ENCODE measurements around the gene PTPRU.
"Not testable (repeated sequence)": the region's sequence is repeated elsewhere in the genome, so short reads cannot be mapped to it uniquely, and the experiment has no call there.

PTPRU gene

DNA sequence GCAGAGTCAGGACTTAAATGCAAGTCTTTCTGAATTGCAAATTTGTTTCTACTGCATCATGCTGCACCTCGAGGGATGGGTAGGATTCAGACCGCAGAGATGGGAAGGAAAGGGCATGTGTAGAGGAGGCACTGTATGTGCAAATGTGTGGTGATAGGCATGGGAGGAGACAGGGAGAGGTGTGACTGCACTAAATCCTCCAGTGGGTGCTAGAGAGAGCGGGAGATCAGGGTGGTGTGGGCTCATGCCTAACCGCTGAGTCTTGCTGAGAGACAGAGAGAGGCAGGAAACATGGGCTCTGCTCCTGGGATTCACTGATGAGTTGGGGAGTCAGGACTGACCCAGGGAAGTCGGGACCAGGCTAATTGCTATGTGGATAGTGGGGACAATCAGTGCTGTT, 61.1 kb downstream of the PTPRU start:
- no peak for DNase-seq

DNA sequence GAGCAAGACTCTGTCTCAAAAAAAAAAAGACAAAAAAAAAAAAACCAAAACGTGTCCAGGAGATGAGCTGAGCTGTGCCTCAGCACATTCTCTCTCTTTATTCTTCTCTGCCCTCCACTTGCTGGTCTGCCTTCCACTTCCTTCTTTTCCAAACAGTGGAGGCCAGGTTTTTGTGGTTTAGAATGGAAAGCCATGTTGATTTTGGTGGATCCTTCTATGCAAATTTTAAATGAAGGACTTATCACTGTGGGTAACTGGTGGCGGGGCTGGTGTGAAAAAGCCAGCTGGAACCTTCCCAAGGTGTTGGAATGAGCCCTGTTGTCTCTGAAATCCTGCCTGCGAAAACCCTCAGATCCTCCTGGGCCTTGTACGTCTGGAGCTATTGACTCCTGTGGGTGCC, 61.9 kb downstream of the PTPRU start:
- no peak for DNase-seq

DNA sequence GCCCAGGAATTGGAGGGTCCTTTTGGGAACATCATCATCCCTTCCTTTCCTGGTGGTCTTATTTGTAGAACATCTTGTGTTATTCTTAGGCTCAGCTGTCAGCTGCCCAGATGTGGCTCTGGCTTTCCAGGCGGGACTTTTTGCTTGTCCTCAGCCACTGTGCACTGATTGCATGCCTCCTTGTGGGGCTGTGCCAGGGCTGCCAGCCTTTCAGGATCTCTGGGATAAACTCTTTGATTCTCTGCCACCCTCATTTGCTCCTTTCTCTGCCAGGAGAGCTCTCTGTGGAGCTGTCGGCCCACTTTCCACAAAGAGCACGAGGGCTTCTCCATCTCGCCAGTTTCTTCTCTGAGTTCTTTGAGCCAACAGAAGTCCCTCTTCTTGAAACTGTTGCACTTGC, 63.1 kb downstream of the PTPRU start:
- no peak for DNase-seq

DNA sequence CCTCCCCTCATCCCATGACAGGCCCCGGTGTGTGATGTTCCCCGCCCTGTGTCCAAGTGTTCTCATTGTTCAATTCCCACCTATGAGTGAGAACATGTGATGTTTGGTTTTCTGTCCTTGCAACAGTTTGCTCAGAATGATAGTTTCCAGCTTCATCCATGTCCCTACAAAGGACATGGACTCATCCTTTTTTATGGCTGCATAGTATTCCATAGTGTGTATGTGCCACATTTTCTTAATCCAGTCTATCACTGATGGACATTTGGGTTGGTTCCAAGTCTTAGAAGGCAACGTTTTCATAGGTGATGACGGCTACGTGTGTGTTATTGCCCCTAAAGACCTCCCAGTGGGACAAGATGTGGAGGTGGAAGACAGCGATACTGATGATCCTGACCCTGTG, 65.4 kb downstream of the PTPRU start:
- DNase-seq: not testable (repeated sequence)

DNA sequence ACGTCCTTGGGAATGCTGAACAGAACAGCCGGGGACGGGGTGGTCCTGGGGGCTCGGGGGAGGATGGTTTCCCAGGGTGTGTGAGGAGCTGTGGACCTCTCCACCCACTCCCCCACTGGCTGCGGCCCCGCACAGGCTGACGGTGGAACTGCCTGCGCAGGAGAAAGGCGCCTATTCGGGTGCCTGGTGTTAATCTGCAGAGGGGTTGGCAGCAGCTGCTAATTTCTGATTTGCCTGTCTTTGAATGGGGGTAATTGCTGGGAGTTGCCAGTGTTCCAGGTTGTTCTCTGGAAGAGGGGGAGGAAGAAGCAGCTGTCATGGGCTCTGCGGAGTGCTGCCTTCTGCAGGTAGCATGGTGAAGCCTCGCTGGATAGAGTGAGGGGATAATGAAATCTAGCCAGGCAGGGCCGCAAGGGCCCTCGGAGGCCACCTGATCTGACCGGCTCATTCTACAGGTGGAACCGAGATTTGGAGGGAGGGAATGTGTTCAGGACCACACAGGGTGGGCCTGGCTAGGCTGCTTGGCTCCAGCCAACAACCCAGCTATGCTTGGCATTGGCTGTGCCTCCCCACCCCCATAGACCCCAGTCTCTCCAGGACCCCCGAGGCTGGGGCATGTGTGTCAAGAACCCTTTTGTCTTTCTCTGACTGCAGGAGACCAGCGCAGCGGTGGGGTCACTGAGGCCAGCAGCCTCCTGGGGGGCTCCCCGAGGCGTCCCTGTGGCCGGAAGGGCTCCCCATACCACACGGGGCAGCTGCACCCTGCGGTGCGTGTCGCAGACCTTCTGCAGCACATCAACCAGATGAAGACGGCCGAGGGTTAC, 67.1 kb downstream of the PTPRU start:
- DNase-seq: no peak

DNA sequence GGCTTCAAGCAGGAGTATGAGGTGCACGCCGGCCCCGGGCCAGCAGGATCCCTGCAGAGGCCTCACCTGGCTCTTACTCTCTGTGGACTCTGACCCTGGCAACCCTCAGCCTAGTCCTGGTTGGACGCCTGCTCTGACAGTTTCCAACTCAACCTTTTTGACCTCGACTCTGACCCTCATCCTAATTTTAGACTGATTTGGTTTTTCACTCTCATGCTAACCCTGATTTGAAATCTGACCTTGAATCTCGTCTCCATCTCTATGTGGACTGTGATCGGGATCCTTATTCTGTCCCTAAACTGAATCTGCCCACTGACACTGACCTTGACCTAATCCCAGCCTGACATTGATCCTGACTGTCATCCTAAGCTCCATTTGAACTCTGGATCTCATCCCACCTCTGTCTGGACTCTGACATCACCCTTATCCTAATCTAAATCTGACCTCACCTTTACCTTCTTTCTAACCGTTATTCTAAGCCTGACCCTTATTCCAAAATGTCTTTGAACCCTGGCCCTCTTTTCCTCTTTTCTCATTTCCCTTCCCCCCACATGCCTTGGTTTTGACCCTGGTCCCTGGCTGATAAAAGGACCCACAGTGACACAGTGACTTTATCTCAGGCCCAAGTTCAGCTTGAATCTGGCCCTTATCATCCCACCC, 67.8 kb downstream of the PTPRU start:
- DNase-seq: no peak

DNA sequence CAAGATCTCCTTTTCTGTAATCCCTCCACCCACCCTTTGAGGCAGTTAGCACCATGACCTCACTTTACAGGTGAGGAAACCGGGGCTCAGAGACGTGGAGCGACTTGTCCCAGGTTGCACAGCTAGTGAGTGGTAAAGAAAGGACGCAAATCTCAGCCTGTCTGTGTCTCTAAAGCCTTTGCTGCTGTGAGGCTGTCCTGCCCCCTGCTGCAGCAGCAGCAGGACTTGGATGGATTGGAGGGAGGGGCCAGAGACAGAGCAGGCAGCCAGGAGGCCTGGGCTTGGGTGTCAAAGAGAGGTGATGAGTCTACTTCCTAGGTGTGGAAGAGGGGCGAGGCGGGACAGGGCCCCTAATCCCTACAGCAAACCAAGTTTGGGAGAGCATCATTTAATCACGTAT, 69.6 kb downstream of the PTPRU start:
- DNase-seq: no peak

DNA sequence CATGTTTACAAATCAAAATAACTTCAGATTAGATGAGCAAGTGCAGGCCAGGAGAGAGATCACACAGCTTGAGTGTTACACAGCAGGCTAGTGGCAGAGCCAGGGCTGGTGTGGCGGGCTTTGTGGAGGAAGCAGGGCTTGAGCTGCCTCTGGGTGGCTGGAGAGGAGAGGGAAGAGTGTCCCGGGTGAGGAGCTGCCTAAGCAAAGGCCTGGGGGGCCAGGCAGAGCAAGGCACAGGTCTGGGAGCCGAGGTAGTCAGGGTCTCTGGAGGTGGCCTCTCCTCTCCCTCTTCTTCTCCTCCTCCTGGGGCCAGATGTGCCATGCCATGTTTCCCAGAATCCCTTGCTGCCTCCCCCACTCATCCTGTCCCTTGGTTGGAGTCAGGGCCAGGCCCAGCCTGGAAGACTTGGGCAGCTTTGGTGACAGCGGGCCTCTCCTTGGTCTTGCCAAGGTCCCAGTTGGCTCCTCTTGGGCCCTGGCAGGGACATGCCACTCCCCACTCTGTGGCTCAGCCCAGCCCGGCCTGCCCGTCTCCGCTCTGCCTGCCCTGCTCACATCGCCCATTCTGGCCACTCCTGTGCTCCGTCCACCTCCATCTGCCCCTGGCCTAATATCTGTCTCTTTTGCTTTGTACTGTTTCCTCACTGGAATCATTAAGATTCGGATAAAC, 70.3 kb downstream of the PTPRU start:
- DNase-seq: no peak

DNA sequence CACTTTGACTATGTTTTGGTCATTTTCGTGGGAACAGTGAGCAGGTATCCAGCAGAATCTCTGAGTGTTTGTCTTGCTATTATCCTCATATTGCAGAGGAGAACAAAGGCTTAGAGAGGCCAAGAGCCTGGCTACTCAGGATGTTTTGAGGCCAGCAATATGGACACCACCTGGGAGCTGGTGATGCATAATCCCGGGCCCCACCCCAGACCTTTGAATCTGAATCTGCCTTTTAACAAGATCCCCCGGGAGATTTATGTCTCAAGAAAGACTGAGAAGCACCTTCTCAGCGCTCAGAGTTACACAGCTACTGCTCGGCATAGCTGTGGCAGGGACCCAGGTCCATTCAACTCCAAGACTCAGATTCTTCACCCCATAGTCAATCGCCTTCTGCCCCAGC, 72.8 kb downstream of the PTPRU start:
- DNase-seq: no peak

DNA sequence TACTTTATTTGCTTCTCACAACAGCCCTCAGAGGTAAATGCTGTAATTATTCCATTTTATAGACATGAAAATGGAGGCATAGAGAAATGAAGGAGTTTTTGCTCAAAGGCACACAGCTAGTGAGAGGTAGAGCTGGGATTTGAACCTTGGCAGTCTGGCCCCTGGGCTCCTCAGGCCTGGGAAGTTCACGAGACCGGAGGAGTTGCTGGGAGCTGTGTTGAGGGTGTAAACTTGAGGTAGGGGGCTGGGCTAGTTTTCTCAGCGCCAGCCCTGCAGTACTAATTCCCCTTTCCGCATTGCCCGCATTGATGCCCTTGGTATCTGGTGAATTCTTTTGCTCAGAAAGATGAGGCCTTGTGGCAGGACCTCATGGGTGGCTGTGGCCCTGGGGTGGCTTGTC, 73.3 kb downstream of the PTPRU start:
- DNase-seq: no peak

DNA sequence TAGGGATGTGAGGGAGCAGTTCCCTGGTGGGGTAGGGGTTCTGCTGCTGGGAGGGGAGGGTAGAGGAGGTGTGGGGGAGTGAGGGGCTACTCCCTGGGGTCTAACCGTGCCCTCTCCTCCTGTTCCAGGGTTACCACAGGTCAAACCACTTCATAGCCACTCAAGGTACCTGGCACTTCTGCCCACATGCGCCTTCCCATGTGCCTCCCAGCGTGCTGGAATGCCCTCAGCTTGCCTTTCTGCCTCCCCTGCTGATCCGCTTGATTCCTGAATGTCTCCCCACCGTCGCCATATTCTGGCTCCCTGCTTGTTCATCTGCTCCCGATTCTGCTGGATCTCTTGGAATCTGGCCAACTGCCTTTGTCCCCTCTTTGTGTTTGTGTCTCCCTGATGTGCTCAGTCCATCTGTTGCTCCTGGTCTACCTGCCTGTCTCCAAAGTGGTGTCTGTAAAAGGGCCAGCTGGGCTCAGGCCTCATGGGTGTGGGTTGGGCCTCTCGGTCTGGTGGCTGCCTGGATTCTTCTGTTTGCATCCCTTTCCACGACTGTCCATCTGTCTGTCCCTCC, 74.4 kb downstream of the PTPRU start:
- DNase-seq: no peak

DNA sequence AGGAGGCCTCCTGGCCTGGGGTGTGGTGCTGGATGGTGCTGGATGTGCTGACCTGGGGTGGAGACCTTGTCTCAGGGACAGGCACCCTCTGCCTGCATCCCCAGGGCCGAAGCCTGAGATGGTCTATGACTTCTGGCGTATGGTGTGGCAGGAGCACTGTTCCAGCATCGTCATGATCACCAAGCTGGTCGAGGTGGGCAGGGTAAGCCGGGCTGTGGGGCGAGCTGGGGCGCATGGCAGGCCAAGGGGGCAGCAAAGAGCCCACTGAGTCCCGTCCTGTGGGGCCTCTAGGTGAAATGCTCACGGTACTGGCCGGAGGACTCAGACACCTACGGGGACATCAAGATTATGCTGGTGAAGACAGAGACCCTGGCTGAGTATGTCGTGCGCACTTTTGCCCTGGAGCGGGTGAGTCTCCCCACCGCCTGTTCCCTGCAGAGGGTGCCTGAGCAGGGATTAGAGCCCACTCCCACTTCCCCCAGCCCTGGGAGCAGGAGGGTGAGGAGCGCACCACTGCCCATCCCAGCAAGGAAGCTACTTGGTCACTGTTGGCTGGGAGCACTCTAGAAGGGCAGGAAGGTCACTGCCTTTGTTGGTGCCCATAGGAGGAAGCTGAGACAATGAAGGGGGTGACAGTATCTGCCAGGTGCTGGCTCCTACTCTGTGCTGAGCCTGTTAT, 75.2 kb downstream of the PTPRU start:
- DNase-seq: no peak

DNA sequence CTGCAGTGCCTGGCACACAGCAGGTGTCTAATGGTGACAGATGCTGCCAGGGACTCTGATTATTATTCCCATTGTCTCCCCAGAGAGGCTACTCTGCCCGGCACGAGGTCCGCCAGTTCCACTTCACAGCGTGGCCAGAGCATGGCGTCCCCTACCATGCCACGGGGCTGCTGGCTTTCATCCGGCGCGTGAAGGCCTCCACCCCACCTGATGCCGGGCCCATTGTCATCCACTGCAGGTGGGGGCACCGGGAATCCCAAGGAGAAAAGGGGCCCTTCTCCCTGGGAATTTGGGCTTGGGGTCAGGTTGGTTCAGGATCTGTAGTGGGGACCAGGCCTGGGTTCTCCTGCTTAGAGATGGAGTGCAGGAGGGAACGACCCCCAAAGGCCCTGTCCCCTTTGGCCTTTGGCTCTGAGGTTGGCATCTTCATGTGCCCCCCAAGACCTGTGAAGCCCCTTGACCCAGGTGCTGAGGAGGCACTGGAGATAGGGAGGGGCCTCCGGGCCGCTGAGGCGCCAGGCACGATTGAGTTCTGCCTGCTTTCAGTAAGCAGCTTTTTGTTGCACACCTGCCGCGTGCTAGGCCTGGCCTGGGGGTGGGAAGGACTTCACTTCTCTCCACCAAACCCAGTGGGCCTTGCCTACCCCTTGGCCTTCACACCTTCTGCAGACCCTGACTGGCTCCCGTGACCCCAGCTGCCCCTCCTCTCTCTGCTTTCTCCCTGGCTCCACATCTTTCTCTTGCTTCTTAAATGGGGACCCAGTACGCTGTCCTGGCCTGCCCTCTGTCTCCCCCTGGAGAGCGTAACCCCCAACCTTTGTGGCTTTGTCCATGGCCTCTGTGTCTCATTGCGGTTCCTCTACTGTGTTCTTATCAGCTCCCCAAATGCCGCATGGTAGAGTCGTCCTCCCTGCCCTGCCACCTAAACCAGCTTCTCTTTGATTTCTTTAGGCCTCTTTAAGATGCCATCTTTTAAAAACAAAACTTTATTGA, 76.4 kb downstream of the PTPRU start:
- DNase-seq: no peak

DNA sequence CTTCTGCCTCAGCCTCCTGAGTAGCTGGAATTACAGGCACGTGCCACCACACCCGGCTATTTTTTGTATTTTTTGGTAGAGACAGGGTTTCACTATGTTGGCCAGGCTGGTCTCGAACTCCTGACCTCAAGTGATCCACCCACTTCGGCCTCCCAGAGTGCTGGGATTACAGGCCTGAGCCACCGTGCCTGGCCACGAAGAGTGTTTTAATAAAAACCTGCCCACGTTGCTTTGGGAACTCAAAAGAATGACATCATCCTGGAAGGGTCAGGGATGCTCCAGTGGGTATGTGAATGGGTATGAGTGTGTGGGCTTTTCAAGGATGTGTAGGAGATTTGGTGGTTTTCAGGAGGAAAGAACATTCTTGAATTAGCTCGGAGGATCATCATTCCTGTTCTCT, 78.4 kb downstream of the PTPRU start:
- DNase-seq: not testable (repeated sequence)

DNA sequence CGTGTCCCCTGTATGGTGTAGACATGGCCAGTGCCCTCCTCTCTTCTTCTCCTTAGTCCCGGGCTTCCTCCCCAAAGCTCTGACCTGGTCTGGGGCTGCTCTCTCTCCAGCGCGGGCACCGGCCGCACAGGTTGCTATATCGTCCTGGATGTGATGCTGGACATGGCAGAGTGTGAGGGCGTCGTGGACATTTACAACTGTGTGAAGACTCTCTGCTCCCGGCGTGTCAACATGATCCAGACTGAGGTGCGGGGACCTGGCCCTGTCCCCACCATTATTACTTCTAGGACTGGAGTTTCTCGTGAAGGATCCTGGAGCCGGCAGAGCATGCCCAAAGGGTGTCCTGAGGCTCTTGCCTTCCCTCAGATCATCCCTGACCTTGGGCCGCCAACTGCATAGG, 78.9 kb downstream of the PTPRU start:
- DNase-seq: no peak

DNA sequence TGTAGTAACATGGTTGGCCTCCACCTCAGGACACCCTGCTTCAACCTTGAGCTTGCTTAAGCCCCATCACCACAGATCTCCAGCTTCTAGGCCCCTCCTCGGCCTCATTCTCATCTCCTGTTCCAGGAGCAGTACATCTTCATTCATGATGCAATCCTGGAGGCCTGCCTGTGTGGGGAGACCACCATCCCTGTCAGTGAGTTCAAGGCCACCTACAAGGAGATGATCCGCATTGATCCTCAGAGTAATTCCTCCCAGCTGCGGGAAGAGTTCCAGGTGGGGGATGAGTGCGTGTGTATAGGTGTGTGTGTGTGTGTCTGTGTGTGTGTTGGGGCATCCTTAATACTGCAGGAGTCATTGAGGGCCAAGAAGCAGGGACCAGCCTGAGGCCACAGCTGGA, 79.6 kb downstream of the PTPRU start:
- no peak for DNase-seq

DNA sequence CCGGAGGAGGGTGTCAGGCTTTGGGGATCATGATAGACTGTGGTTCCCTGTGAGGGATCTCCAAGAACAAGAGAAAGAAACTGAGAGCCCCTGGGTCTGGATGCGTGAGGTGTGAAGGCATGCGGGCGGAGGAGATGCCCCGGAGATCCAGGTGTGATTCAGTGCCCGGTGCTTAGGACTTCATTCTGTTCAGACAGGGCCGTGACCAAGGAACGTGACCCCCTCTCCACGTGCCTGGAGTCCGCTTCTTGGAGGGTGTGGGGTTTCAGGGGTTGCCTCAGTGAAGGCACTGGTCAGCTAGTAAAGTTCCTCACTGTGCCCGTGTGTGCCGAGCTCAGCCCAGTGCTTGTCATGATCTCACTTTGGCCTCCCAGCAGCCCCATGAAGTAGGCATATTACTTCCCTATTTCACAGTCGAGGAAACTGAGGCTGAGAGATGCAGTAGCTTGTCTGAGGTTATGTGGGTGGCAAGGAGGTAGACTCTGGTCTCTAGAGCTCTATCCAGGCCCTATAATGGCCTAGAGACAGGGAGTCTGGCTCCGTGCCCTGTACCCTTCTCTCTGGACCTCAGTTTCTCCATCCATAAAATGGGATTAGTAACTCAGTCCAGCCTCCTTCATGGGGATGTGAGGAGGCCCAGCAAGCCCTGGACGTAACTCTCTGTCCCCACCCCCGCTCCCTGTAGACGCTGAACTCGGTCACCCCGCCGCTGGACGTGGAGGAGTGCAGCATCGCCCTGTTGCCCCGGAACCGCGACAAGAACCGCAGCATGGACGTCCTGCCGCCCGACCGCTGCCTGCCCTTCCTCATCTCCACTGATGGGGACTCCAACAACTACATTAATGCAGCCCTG, 81.0 kb downstream of the PTPRU start:
- DNase-seq: no peak

DNA sequence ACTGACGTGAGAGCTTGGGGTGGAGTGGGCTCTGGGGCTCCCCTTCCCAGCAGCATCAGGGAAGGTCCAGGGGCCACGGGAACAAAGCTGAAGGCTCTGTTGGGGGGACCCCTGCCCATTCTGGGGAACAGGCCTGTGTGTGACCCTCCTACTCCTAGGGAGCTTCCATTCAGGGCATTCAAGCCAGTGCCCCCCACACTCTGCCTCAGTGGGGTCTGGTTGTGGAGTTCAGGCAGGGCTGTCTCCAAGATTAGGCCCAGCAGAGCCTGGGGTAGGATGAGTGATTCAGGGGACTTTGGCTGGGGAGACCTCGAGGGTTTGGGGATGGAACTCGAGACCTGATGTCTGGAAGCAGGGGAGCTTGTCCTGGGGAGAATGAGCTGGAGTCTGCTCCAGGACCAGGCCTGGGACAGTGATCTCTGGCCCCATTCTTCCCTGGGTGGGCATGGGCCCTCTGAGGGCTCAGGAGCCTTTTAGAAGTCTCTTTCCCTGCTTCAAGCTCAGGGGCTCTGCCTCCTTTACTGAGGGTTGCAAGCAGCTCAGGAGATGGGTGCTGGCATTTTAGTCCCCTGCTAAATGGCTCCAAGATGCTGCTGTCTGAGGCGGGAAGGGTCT, 81.7 kb downstream of the PTPRU start:
- no peak for DNase-seq

DNA sequence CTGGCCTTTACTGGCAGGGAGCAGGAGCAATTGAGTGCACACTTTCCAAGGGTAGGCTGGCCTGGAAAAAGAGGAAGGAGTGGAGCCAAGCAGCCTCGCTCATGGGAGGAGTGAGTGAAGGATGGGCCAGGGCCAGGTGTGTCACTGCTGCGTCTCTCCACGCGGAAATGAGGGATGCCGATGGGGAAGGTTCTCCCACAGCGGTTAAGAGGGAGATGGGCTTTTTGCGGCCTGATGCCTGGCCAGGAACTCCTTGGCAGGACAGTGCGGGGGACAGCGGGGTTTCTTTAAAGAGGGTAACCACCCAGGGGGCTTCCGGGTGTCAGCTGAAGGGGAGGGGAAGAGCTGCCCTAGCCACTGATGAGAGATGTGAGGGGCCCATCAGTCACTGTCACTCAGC, 82.4 kb downstream of the PTPRU start:
- no peak for DNase-seq

DNA sequence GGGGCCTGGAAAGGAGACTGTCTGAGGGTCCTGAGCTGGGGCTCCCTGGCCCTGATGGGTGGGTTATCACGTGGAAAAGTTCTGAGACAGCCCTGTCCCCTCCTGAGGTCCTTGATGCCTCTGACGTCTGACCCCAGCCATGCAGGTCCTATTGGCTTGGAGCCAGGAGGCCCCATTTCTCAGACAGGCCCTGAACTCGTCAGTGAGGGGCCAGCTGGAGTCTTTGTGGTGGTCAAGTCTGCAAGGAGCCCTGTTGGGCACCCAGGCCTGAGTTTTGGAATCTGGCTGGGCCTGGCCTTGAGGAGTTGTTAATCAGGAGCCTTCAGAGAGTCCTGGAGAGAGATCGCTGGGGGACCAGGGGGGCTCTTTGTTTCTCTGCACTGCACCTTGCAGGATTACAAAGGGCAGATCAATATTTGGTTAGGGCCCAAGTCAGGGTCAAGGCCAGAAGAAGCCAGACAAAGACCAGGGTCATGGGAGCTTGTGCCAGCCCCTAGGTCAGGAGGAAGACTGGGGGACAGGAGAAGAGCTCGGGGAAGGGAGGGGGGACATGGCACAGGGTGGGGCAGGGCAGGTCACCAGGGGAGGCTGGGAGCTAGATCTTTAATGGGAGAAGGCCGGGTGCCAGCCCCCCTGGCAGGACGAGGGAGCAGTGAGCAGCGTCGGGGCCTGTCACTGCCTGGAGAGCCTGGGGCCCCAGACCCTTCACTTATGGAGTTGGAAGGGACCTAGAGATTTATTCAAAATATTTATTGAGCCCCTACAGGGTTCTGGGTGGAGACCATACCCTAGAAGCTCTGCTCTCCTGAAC, 83.2 kb downstream of the PTPRU start:
- no peak for DNase-seq

All from CD4-positive, alpha-beta T cell treated with Interleukin-1 beta for 1 hour (primary cell).